Activated T-cell treated with anti-CD3 and anti-CD28 coated beads for 4 hours (primary cell): ENCODE results near the gene HOXD3.

ENCODE experiments used
- DNase-seq: peaks from one replicate; pipeline ENCODE4 v3.0.0-alpha.2; 2020

The HOXD3 gene

DNA sequence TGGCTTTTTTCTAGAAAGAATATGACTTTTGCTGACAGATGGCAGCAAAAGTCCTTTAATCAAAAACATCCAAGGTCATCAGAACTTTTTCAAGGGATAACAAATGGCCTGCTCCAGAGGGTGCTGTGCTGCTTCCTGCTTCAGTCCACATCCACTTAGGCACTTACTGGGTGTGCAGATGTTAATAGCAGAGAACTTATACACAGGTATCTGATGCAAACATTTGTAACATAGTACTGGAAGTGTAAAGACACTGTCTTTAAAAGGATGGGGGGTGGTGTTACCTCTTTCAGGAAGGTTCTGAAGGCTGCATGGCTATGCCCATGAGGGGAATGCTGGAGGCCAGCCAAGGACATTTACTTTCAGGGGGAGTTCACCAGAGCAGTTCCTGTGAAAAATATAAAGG, 22.1 kb upstream of the HOXD3 start:
- no peak for DNase-seq

DNA sequence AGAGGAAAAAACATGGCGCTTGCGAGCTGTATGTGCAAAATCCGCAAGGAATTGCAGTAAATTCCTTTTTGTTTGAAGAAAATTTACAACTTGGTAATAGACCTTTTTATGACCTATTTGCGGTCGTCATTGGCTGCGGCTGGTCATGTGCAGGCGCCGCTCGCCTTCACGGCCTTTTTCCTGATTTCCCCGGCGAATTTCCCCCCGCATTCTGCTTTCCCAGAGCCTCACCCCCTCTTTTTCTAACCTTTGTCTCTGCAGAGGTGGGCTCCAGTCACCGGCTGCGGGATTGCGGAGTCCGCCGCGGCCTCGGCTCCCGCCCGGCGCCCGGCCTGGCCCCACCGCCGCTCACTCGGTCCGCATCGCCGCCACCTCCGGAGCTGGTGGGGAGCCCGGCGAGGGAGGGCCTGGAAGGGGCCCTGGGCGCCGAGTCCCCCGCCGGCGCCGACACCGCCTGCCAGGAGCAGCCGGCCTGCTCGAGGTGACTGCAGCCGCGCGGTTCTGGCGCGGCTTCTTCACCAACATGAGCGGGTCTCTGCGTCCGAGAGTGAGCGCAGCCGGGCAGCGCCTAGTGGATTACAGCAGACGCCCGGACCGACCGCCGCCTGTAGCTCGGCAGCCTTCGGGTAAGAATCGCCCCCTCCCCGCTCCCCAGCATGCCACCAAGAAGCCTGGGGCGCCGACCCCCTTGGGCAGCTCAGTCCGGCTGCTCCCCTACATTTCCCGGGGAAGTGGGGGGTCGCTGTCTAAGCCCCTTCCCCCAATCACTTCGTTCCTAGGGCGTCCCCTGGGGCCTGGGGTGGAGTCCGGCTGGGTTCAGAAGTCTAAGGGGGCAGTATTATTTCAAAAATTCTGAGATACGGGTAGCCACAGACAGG, 20.5 kb upstream of the HOXD3 start:
- no peak for DNase-seq

DNA sequence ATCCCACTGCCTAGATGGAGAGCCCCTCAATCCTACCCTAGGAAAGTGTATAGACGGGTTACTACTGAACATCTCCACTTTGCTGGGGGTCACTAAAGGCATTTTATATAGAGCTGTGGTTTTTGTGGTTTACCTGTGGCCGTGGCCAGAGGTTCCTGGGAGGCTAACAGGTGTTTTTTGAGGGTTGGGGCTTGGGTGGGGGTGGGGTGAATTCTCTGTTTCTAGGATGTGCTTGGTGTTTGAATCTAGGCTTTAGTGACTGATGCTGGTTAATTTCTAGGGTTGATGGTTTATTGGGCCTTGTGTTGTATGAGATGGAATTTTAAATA, 19.9 kb upstream of the HOXD3 start:
- DNase-seq: no peak

GRCh38 chr2:176137906-176138305, 19.2 kb upstream of the HOXD3 start:
- no peak for DNase-seq

GRCh38 chr2:176138526-176138922, 18.6 kb upstream of the HOXD3 start:
- no peak for DNase-seq

DNA sequence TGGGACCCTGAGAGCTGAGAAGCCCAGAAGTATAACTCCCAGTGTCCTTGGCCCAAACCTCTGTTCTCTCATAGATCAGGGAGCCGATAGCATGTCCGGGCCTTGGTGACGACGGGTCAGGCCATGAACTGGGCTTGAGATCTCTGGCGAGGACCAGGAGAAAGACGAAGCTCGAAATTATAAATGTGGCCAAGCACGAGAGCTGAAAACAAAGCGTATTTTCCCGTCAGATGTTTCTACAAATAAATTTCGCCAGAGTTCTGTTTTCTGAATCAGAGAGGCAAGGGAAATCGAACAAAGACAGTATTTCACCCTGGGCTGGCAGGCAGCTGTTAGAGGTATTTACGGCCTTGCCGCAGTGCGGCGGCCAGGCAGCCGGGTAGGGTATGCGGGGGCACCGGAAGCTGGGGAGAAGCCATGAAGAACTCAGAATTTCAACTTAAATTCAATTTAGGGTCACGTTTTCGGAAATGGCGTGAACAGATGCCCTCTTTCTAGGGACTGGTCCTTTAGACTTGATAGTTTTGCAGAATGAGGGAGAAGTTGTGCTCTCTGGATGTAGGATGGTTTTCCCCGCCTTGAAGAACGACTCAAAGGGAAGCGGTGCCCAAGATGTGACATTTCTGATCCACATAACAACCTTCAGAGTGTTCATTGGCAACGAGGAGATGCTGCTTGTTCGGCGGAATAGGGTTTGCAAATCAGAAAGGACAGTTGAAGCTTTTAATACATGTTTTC, 18.0 kb upstream of the HOXD3 start:
- no peak for DNase-seq

DNA sequence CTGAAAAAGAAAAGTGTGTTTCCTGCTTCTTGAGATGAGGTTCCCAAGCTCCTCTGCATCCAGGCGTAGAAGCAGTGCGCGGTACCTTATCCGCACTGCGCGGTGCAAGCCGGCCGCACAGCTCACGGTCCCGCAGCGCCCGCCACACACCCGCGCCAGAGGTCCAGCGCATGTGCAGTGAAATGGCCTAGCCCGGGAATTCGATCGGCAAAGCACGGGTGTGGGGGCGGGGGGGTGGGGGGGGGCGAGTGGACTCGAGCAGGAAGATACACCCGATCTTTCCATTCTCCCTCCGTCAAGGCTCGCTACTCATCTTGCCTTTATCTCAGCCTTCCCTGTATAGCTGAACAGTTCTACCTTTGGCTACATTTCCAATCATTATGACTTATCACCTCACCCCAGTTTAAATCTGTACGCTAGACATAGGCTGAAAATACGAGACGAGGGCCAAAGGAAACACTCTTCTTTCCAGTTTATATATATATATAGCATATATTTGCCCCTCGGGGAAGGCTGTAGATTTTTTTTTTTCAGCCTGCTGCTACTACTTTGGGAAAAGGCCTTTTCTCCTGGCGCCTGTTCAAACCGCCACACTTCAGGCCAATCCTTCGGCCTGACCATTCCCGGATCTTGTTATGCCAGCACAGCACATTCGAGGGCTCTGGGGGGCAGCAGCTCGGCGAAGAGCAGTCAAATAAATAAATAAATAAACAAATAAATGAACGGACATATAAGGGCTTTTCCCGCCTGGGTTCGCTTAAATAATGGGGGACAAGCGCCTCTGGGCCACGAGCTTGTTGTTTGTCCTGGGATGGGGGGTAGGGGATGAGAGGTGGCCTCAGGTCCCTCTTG, 17.2 kb upstream of the HOXD3 start:
- DNase-seq: no peak

DNA sequence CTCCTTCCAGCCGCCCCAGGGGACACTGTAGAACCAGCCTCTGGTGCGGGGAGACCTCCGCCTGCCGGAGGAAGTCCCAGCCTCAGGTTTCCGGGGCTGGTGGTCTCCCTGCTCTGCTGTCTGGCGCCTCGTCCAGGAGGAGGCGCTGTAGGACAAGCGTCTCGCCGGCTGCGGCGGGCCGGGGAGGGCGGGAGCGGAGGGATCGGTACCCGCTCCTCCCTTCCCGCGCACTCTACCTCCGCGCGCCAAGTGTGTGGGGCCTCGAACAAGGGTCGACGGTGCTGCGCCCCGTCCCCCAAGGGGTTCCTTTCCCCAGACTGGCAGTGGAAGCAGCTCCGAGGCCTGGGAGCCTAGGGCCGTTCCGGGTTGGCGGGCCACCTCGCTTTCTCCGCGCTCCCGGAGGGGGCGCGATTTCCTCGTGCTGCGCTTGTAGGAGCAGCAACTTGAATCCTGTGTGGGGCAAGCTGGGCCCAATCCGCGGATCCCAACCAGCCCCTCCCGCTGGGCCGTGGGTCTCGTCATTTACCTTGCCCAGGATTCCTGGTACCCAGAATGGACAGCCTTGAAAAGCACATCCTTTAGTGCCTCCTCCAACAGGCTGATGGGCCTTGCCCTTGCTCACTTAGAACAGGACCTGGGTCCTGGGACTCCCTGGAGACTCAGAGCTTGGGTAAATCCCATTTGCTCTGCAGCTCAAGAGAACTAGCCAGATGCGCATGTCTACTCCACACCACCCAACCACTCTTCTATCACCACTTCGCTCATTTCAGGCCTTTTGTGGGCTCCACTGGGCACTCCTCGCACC, 16.4 kb upstream of the HOXD3 start:
- DNase-seq: peak; percentile 44

DNA sequence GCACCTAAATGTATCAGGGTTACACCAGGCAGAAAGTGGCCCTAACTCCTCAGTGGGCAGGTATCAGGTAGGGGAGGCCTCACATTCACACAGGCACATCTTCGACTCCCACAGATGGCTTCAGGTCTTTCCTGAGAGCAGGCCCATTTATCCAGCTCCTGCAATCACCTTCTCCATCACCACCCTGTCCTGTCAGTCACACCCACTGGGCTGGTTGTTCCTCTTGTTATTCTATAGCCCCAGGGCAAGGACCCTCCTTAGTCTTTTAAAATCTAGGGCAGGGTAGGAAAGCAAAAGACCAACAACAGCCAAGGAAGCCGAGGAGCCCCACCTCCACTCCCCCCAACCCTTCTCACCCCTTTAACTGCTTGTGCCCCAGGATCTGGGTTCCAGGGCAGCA, 14.8 kb upstream of the HOXD3 start:
- no peak for DNase-seq

DNA sequence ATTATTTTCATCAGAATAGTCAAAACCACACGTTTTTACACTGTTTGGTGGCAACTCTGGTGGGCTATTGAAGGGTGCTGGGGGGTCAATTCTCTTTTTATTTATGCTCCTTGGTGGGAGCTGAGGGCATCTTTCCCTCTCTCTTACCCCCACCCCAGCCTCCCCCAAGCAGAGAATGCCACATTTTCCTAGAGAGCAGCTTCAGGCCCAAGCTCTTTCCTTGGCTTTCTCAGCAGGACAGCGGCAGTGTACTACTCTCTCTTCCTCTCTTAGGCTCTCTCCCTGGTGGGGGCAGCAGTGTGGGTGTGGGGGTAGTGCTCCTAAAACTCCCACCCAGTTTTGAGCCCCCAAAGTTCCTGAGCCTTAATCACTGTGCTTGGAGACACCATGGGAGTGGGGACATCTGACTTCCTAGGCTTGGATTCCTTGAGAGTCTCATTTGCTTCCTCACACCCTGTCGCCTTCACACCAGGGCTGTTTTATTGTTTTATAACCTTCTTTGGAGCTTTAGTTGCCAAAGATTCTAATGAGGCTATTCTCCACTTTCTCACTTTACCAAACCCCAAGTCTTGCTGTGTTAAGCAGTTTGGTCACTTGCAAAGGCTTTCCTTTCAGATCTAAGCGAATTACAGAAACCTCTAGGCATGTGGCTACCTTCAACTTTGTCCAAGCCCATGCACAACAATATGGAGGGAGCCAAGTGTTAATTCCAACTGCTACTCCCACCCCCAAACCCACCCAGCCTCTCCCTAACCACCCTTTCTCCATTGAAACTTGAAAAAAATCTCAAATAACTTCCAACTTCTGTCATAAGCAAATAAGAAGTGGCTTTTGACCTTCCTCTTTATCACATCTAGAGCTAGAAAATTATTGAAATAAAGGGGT, 11.8 kb upstream of the HOXD3 start:
- DNase-seq: no peak

GRCh38 chr2:176146101-176146500, 11.0 kb upstream of the HOXD3 start:
- DNase-seq: no peak

DNA sequence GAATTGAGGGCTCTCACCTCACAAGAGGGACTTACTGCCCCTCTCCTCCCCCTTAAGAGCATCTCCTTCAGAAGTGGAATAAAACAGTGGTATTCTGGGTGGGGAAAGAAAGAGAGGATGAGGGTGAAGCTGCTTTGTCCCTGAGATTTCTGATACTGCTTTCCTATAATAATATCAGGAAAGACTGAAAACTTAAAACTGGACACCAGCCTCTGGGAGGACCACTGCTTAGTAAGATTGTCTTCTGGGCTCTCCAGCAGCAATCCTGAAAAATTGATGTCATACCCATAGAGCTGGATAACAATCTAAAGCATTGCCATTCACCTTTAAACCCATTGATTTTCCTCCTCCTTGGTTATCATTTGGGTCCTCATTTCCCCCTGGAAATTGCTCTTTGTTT, 10.5 kb upstream of the HOXD3 start:
- no peak for DNase-seq

DNA sequence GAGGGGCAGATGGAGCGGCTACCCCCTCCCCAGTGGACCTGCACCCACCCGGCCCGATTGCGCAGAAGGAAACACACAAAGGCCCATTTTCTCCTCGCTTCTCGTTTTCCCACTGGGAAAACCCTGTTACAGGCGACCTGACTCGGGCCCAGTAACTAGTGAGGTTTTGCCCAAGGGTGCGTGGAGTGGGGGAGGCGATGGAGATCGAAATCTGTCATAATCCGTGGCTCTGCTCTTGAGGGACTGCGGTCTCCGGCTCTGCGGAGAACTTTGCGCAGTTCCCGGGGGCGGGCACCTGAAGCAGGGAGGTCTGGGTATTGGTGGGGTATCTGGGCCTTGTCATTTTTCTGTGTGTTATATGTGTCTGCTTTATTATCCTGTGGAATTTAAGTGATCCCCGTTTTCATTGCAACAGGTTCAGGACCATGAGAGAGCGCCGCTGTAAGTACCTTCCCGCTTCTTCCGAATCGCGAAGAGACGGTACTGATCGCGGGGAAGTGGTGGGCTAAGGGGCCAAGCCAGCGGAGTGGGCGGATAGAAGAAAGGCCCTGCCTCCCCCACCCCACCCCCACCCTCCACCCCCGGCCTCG, 9.8 kb upstream of the HOXD3 start:
- no peak for DNase-seq

- no peak for DNase-seq
These were observed 9.2 kb upstream of the HOXD3 start for GRCh38 chr2:176147800-176148496.

GRCh38 chr2:176148751-176149421, 8.2 kb upstream of the HOXD3 start:
- DNase-seq: no peak

DNA sequence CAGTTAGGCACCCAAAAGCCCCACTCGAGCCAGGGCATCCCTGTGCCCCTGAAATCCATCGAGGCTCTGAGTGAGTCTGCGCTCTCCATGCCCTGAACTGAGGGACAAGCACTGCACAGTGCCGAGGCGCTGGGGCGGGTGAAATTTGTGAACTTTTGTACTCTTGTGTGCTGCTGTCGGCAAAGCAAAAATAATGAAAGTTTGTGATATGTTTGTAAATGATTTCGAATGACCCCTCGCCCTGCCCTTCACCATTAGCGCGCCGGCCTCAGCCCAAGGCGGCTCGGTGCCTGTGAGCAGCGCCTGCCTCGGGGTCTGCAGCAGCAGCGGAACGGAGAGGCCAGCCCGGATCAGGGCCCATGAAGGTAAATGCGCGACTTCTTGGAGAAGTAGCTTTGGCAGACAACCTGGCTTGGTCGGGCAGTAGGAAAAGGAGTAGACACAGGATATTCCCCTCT, 7.6 kb upstream of the HOXD3 start:
- no peak for DNase-seq

DNA sequence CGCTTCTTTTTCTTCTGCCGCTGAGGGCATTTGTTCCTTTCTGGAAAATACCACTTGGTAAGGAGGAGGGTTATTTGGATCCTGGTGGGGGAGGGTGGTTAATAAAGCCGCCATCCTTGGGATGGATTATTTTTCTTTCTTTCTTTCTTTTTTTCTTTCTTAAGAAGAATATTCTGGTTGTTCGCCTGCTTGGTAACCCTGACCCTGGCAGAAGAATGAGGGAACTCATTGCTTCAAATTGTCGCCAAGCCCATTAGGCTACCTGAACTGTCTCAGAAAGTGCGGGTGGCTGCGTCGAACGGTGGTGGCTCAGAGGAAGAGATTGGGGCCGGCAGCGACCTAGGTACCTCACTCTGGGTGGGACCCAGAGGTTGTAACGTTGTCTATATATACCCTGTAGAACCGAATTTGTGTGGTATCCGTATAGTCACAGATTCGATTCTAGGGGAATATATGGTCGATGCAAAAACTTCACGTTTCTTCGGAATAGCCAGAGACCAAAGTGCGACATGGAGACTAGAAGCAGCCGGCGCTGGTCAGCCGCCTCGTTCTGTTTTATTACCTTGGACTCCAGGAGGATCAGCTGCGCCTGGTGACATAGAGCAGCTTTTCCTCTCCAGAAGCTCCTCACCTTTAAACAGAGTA, 7.0 kb upstream of the HOXD3 start:
- DNase-seq: no peak

DNA sequence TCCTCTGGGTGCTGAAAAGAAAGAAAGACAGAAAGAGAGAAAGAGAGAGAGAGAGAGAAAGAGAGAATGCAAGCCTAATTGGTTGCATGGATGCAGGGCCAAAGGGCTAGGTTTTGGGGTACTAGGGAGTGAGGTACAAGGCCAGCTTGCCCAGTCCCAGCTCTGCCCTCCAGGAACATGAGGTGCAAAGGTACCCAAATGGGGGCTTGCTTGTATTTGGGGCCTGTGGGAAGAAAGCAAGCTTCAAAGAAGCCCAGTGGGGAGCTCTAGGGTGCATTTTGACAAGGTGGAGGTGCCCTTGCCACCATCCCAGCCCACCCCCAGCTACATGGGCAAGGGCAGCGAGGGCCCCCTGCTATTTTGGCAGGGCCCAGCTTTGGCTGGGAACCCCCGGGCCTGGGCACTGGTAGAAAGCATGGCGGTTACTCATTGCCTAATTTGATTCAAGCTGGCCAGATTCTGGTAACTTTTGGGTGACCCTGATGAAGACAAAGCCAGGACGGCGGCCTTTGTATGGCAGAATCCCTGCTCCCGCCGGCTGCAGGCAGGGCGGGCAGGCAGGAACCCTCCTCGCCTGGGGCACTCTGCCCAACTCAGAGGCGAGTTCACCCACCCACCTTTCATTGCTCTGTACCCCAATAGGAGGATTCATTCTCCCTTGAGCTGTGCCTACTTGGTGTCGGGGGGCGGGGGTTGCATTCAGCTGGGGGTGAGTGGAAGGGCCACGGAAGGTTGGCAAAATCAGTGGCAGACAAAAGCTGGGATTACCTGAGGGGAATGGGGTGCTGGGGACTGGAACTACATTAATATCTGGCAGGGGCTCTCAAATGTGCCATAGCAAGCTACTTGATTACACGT, 6.3 kb upstream of the HOXD3 start:
- no peak for DNase-seq
